Measurements from ENCODE around the gene RAB11FIP3. TPM values are rescaled to one million over a fixed set of nuclear protein-coding genes. Genes with fewer than 3 reads are reported as not detected.
"Not testable (repeated sequence)": the region's sequence is repeated elsewhere in the genome, so short reads cannot be mapped to it uniquely, and the experiment has no call there.

The RAB11FIP3 gene
- total and polyA plus RNA-seq, 10 donors: 12.3 to 52.7 (median 35.5) TPM

DNA sequence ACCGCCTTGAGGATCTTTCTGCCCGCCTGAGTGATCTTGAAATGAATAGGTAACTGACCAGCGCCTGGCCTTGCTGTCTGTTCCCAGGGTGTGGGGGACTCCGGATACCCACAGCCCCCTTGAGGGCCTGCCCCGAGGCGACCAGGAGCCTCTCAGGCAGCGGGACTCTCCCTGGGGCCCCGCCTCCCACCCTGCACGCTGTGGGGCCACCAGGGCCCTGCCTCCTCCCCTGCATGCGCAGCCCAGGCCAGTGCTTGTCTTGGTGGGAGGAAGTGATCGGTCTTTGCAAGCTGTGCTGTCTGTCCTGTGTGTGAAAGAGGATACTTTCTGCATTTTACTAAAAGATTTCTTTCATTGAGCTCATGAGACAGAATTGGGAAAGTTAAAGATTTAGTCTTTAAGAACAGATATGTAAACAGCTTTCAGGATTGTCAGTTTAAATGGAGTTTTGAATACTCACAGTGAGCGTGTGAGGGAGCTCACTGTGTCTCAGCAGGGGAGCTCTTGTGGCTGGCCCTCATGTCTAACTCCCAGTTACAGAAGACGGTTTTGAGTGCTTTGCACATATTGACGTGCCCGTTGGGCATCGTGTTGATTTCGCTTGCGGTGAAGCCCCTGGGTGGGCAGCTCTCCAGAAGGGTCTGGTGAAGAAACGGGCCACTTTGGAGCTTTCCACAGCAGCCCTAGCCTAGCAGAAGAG lies 65.9 kb downstream of the RAB11FIP3 start:
- intact Hi-C loops (cut with DNase I; ENCODE audit: low total_unique reads): no loop called here
- WGBS, 5 donors: 88 to 97% (median 92%) methylated on average over 14 to 19 of the region's 19 CpGs

GRCh38 chr16:492211-492875 lies 66.9 kb downstream of the RAB11FIP3 start:
- H3K36me3 ChIP-seq: peaks cover 0 to 46% (median 11%) of the 10 kb centered on the region in 6 donors
- no peaks in the 10 kb centered on the region for H3K9me3 ChIP-seq
- intact Hi-C loops (cut with DNase I; ENCODE audit: low total_unique reads): no loop called here
- H3K27ac ChIP-seq: no peak overlapping the region
- H3K4me3 ChIP-seq: no peak overlapping the region
- H3K4me1 ChIP-seq: peaks cover 0 to 15% (median 3%) of the 10 kb centered on the region in 6 donors
- DNase-seq: no peak
- no peaks in the 10 kb centered on the region for H3K27me3 ChIP-seq (replicated peaks in 1 of 7)
- 86 to 94% (median 92%) methylated on average over 26 to 30 of the region's 30 CpGs for WGBS, 5 donors
- TF ChIP-seq POLR2A (IDR thresholded peaks at IDR 0.05): no peak
- no peak for TF ChIP-seq CTCF (IDR thresholded peaks at IDR 0.05 in 8 of 11, conservative IDR thresholded peaks at IDR 0.05 in 3 of 11)
- no peak for TF ChIP-seq POLR2AphosphoS5 (IDR thresholded peaks at IDR 0.05)

More for the DNA sequence above, 65.9 kb downstream of the RAB11FIP3 start:
- Histone ChIP-seq H3K4me1 (peaks cover 0 to 15% (median 3%) of the 10 kb centered on the region in 6 donors), H3K27ac (no peak overlapping the region), H3K4me3 (no peak overlapping the region), H3K36me3 (peaks cover 0 to 40% (median 11%) of the 10 kb centered on the region in 6 donors), H3K9me3 (no peaks in the 10 kb centered on the region), H3K27me3 (replicated peaks in 1 of 7) (no peaks in the 10 kb centered on the region)
- no peak for DNase-seq
- TF ChIP-seq CTCF (IDR thresholded peaks at IDR 0.05 in 8 of 11, conservative IDR thresholded peaks at IDR 0.05 in 3 of 11) (no peak), POLR2A (IDR thresholded peaks at IDR 0.05) (no peak), POLR2AphosphoS5 (IDR thresholded peaks at IDR 0.05) (no peak)

GRCh38 chr16:494676-495075 lies 69.2 kb downstream of the RAB11FIP3 start:
- Histone ChIP-seq H3K36me3 (peaks cover 0 to 55% (median 8%) of the 10 kb centered on the region in 6 donors), H3K4me1 (peaks cover 0 to 15% (median 3%) of the 10 kb centered on the region in 6 donors)
- 80 to 88% (median 84%) methylated on average over 15 of the region's 15 CpGs for WGBS, 5 donors
- H3K27me3 ChIP-seq (replicated peaks in 1 of 7); intact Hi-C loops (cut with DNase I; ENCODE audit: low total_unique reads); DNase-seq; H3K9me3 ChIP-seq; H3K4me3 ChIP-seq; H3K27ac ChIP-seq: not testable (repeated sequence)

DNA sequence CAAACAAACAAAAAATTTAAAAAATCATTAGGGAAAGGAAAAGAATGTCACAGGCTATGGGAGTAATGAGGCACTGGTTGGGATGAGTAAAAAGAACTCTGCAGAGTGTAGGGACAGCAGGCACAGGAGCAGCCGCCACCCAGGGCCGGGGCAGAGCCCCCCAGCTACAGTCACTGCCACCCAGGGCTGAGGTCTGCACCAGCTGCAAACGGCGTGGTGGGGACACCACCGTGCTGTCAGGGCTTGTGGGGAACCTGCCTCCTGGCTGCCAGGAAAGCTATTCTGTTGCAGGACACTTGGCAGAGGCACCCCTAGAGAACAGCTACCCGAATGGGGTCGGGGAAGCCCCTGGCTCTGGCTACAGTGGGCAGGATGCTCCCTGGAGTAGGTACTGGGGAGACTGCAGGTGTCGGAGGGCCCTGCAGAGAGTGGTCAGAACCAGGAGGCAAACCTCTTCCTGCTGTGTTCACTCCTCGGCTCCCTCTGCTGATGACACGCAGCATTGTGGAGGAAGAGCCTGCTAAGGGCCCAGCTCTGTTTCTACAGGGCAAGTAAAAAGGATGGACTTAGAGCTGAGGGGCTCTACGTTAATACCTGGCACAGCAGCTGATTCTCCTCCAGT lies 69.8 kb downstream of the RAB11FIP3 start:
- TF ChIP-seq POLR2AphosphoS5 (IDR thresholded peaks at IDR 0.05) (no peak), CTCF (IDR thresholded peaks at IDR 0.05 in 8 of 11, conservative IDR thresholded peaks at IDR 0.05 in 3 of 11) (peak in 1 of 11 experiments; percentile 31)
- Histone ChIP-seq H3K27me3 (replicated peaks in 1 of 7) (no peaks in the 10 kb centered on the region), H3K27ac (peak overlapping the region in 1 of 8 donors; percentile 80), H3K4me1 (peaks cover 0 to 16% (median 3%) of the 10 kb centered on the region in 6 donors), H3K36me3 (peaks cover 0 to 55% (median 5%) of the 10 kb centered on the region in 6 donors), H3K9me3 (no peaks in the 10 kb centered on the region), H3K4me3 (no peak overlapping the region)
- DNase-seq: no peak
- intact Hi-C loops (cut with DNase I; ENCODE audit: low total_unique reads): no loop called here
- WGBS, 5 donors: 48 to 76% (median 57%) methylated on average over 7 to 11 of the region's 11 CpGs

Measured in spleen (tissue), 11 donors.